OCI-LY3 (cell line): ENCODE data around the gene ROBO2.
A peak's percentile ranks its signal among the peaks of the same experiment; 100 is the strongest.

Experiments used
- H2AFZ ChIP-seq: fragments of 200-600, 300-600 bp; shearing (Covaris generic); 2 replicates; pipeline ENCODE4 v1.6.0; 2014; ENCODE audit warnings: antibody characterized with exemption, low read depth, low read length
- H3K27ac ChIP-seq: fragments of 200-600, 300-600 bp; sonication (generic); 2 replicates; pipeline ENCODE4 v1.5.1; 2014; ENCODE audit warnings: mild to moderate bottlenecking, low read length, moderate library complexity, mixed read lengths
- H3K27me3 ChIP-seq: fragments of 200-600, 300-600 bp; sonication (generic); 2 replicates; pipeline ENCODE4 v1.6.1; 2014; ENCODE audit warnings: low read depth, low read length, mixed read lengths
- H3K36me3 ChIP-seq: fragments of 200-600, 300-600 bp; sonication (generic); replicated peaks from 2 replicates; pipeline ENCODE3; 2014; ENCODE audit warnings: low read depth, low read length, mixed read lengths
- H3K4me1 ChIP-seq: fragments of 300-600, 200-600 bp; sonication (generic); 2 replicates; pipeline ENCODE4 v1.6.1; 2014; ENCODE audit warnings: low read length, mixed read lengths
- H3K4me2 ChIP-seq: fragments of 200-600, 300-600 bp; sonication (generic); 2 replicates; pipeline ENCODE4 v1.6.1; 2014; ENCODE audit warnings: low read length, mixed read lengths
- H3K4me3 ChIP-seq: fragments of 300-600, 200-600 bp; sonication (generic); 2 replicates; pipeline ENCODE4 v1.5.1; 2014; ENCODE audit warnings: antibody characterized with exemption, mild to moderate bottlenecking, low read length, moderate library complexity
- H3K79me2 ChIP-seq: fragments of 300-600, 200-600 bp; shearing (Covaris generic); 2 replicates; pipeline ENCODE4 v1.6.1; 2014; ENCODE audit warnings: mild to moderate bottlenecking, low read length, mixed read lengths
- H3K9ac ChIP-seq: fragments of 300-600, 200-600 bp; shearing (Covaris generic); 2 replicates; pipeline ENCODE4 v1.6.0; 2014; ENCODE audit warnings: mild to moderate bottlenecking, low read length, moderate library complexity
- H3K9me3 ChIP-seq: fragments of 200-600, 300-600 bp; shearing (Covaris generic); 2 replicates; pipeline ENCODE4 v1.6.1; 2014; ENCODE audit warnings: low read length, mixed read lengths; ENCODE audit not compliant: insufficient read depth
- H4K20me1 ChIP-seq: fragments of 200-600, 300-600 bp; sonication (generic); 2 replicates; pipeline ENCODE4 v1.6.1; 2016; ENCODE audit warnings: low read length, mixed read lengths; ENCODE audit not compliant: insufficient read depth
- EZH2phosphoT487 ChIP-seq: fragments of 200-600 bp; shearing (Covaris generic); IDR thresholded peaks from 2 replicates; pipeline ENCODE4 v1.6.1; 2018; ENCODE audit warnings: antibody characterized with exemption, mixed run types, low read depth
- TF ChIP-seq, protein P1 (sequence below): fragments of 200-600, 300-600 bp; sonication (generic); IDR thresholded peaks from 2 replicates; pipeline ENCODE4 v1.5.1; 2014; ENCODE audit warnings: antibody characterized with exemption, low read length, low read depth

ROBO2 gene

DNA sequence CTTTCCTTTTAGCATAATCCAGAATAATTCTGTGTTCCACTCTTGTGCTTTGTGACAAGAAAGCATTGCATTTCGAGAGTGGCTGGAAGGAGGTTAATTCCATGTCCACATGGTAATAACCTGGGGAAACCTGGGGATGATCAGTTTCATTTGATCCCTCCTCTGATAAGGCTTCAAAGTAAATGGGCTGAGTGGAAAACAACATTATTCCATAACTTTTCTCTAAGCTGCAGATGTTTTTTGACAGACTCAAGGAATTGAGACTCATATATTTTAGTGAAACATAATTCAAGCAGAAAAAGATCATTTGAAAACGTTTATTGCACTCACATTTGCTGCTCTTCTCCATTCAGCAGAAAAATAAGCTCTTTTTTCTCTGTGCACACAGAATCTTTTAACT is 44.6 kb downstream of the ROBO2 start:
- Histone ChIP-seq H2AFZ (0 out of 2 replicates have a peak overlapping the region, but pooled peaks have one; percentile 27), H3K9me3 (no peaks in the 10 kb centered on the region), H4K20me1 (no peaks in the 10 kb centered on the region), H3K27me3 (no peaks in the 10 kb centered on the region), H3K4me1 (no peaks in the 10 kb centered on the region), H3K36me3 (no peaks in the 10 kb centered on the region), H3K27ac (no peak overlapping the region), H3K4me2 (no peak overlapping the region), H3K9ac (no peak overlapping the region), H3K4me3 (no peak overlapping the region), H3K79me2 (no peaks in the 10 kb centered on the region)
- TF ChIP-seq EZH2phosphoT487, result no peak
- TF ChIP-seq, protein P1, sequence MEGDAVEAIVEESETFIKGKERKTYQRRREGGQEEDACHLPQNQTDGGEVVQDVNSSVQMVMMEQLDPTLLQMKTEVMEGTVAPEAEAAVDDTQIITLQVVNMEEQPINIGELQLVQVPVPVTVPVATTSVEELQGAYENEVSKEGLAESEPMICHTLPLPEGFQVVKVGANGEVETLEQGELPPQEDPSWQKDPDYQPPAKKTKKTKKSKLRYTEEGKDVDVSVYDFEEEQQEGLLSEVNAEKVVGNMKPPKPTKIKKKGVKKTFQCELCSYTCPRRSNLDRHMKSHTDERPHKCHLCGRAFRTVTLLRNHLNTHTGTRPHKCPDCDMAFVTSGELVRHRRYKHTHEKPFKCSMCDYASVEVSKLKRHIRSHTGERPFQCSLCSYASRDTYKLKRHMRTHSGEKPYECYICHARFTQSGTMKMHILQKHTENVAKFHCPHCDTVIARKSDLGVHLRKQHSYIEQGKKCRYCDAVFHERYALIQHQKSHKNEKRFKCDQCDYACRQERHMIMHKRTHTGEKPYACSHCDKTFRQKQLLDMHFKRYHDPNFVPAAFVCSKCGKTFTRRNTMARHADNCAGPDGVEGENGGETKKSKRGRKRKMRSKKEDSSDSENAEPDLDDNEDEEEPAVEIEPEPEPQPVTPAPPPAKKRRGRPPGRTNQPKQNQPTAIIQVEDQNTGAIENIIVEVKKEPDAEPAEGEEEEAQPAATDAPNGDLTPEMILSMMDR, result no peak

GRCh38 chr3:77086408-77086807 is 46.5 kb downstream of the ROBO2 start:
- Histone ChIP-seq H3K27me3 (no peaks in the 10 kb centered on the region), H3K36me3 (no peaks in the 10 kb centered on the region), H3K9ac (no peak overlapping the region), H2AFZ (no peak overlapping the region), H3K4me2 (no peak overlapping the region), H3K27ac (no peak overlapping the region), H4K20me1 (no peaks in the 10 kb centered on the region), H3K9me3 (no peaks in the 10 kb centered on the region), H3K4me1 (no peaks in the 10 kb centered on the region), H3K79me2 (no peaks in the 10 kb centered on the region), H3K4me3 (no peak overlapping the region)
- TF ChIP-seq, protein P1, result no peak
- TF ChIP-seq EZH2phosphoT487, result no peak

- H4K20me1 ChIP-seq, result no peaks in the 10 kb centered on the region
- H3K27me3 ChIP-seq, result no peaks in the 10 kb centered on the region
- TF ChIP-seq EZH2phosphoT487, result no peak
- TF ChIP-seq, protein P1, result no peak
- H3K9me3 ChIP-seq, result no peaks in the 10 kb centered on the region
- no peak overlapping the region for H3K9ac ChIP-seq
- H3K27ac ChIP-seq, result no peak overlapping the region
- no peaks in the 10 kb centered on the region for H3K4me1 ChIP-seq
- H3K36me3 ChIP-seq, result no peaks in the 10 kb centered on the region
- H2AFZ ChIP-seq, result no peak overlapping the region
- no peak overlapping the region for H3K4me3 ChIP-seq
- no peak overlapping the region for H3K4me2 ChIP-seq
- H3K79me2 ChIP-seq, result no peaks in the 10 kb centered on the region
Observed at GRCh38 chr3:77091809-77092208, 51.9 kb downstream of the ROBO2 start.

GRCh38 chr3:77093101-77093500 is 53.2 kb downstream of the ROBO2 start:
- H2AFZ ChIP-seq, result peak overlapping the region; percentile 32; the same call in 1 of the 2 replicates
- H3K36me3 ChIP-seq, result no peaks in the 10 kb centered on the region
- TF ChIP-seq, protein P1, result no peak
- TF ChIP-seq EZH2phosphoT487, result no peak
- no peaks in the 10 kb centered on the region for H3K4me1 ChIP-seq
- H3K9ac ChIP-seq, result no peak overlapping the region
- no peaks in the 10 kb centered on the region for H3K27me3 ChIP-seq
- no peaks in the 10 kb centered on the region; the same call in 1 of the 2 replicates for H3K9me3 ChIP-seq
- H3K4me2 ChIP-seq, result no peak overlapping the region
- no peak overlapping the region for H3K27ac ChIP-seq
- H3K4me3 ChIP-seq, result no peak overlapping the region
- no peaks in the 10 kb centered on the region for H4K20me1 ChIP-seq
- no peaks in the 10 kb centered on the region for H3K79me2 ChIP-seq
